Kidney capillary endothelial cell (primary cell): ENCODE measurements around the gene CASP1.

Experiments
- DNase-seq: peaks from one replicate; pipeline ENCODE4 v3.0.0-alpha.2; 2018; ENCODE audit warnings: low spot score

The CASP1 gene

DNA sequence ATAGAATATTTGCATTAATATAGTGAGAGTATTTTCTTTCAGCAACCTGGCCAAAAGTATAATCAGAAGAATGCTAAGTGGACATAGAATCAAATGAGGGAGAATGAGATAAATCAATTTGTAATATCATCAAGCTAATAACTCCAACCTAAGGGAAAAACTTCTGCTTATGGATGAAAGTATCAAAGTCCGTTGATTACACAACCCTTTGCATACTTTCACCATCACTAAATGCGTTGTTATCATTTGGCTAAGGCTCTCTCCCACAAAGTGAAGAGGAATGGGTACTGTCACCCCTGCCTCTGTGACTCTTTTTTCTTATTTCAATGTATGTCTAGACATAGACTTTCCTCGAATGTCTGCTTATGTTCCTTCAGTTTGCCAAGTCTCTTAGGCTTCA, 50.1 kb downstream of the CASP1 start:
- DNase-seq, result no peak

DNA sequence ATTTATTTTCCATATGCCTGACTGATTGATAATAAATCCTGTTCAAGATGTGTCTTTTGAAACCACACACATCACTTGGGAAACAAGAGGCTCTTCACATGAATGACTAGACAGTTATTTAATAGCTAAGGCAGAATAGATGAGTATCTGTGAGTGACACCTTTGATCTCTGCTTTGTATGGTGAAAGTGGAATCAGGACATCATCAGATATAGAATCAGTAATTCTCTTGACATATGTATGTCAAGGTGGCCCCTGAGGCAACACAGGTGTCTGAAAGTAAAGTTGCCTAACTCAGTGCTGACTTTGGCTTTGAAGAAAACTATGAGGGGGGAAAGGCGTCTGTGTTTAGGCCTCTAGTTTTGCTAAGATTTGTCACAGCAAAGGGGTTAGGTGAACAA, 55.1 kb downstream of the CASP1 start:
- DNase-seq, result no peak
